GM19240 (cell line): ENCODE measurements around the gene GABRP.
"Not testable (repeated sequence)": the region's sequence is repeated elsewhere in the genome, so short reads cannot be mapped to it uniquely, and the experiment has no call there.

Source experiments
- DNase-seq: peaks from one replicate; pipeline ENCODE4 v3.0.0; 2011; ENCODE audit warnings: low spot score; ENCODE audit not compliant: insufficient read length

The GABRP gene

GRCh38 chr5:170754508-170754907 lies 29.0 kb upstream of the GABRP start:
- not testable (repeated sequence) for DNase-seq

- DNase-seq = no peak
These were observed 27.7 kb upstream of the GABRP start for GRCh38 chr5:170755679-170756456.

- DNase-seq = no peak
These were observed 26.8 kb upstream of the GABRP start for GRCh38 chr5:170756691-170757090.

GRCh38 chr5:170757182-170757601 lies 26.3 kb upstream of the GABRP start:
- no peak for DNase-seq

- DNase-seq = no peak
These were observed 25.9 kb upstream of the GABRP start for GRCh38 chr5:170757669-170758068.

- no peak for DNase-seq
These were observed 25.0 kb upstream of the GABRP start for GRCh38 chr5:170758481-170758880.

GRCh38 chr5:170760113-170760512 lies 23.4 kb upstream of the GABRP start:
- DNase-seq = no peak

- no peak for DNase-seq
These were observed 22.3 kb upstream of the GABRP start for GRCh38 chr5:170761048-170761707.

- no peak for DNase-seq
These were observed 21.8 kb upstream of the GABRP start for GRCh38 chr5:170761708-170762066.

GRCh38 chr5:170762298-170762697 lies 21.2 kb upstream of the GABRP start:
- not testable (repeated sequence) for DNase-seq

- DNase-seq = not testable (repeated sequence)
These were observed 17.7 kb upstream of the GABRP start for GRCh38 chr5:170765868-170766267.

GRCh38 chr5:170769246-170769645 lies 14.3 kb upstream of the GABRP start:
- no peak for DNase-seq

GRCh38 chr5:170769898-170770416 lies 13.6 kb upstream of the GABRP start:
- DNase-seq = no peak

- no peak for DNase-seq
These were observed 12.0 kb upstream of the GABRP start for GRCh38 chr5:170771496-170771895.

GRCh38 chr5:170773024-170773985 lies 10.2 kb upstream of the GABRP start:
- no peak for DNase-seq

- no peak for DNase-seq
These were observed 8.7 kb upstream of the GABRP start for GRCh38 chr5:170774831-170775230.

GRCh38 chr5:170781946-170782345 lies 1.6 kb upstream of the GABRP start:
- DNase-seq = no peak

GRCh38 chr5:170782438-170782837 lies 1.1 kb upstream of the GABRP start:
- DNase-seq = no peak

- DNase-seq = no peak
These were observed 1.9 kb downstream of the GABRP start for GRCh38 chr5:170785416-170785815.

GRCh38 chr5:170787216-170787615 lies 3.7 kb downstream of the GABRP start:
- DNase-seq = no peak

- DNase-seq = no peak
These were observed 5.2 kb downstream of the GABRP start for GRCh38 chr5:170788626-170789304.
